T-helper 1 cell (primary cell): Measurements from ENCODE around the gene DAAM1.

Experiments used
- DNase-seq, 5 donors: peaks; one replicate each; pipeline ENCODE4 v3.0.0-alpha.2; 2012 to 2020
- total RNA-seq, 4 donors: gene quantifications; one replicate each; lab custom pipeline; 2026; lab: John Stamatoyannopoulos, UW

DAAM1 gene
- total RNA-seq: 12.1 to 18.7 (median 17.8) reads per million in 4 donors

- DNase-seq: peak; percentile 92 to 98 (median 95)
Measured at GRCh38 chr14:59188461-59189090, at the start of gene DAAM1. DAAM1 (plus strand) TSS chr14:59188667; CDS start chr14:59263478, 74,811 bp downstream.

- no peak for DNase-seq
Measured at GRCh38 chr14:59139324-59139723, 49.1 kb upstream of the DAAM1 start.

GRCh38 chr14:59140106-59140843, 48.2 kb upstream of the DAAM1 start:
- no peak for DNase-seq

GRCh38 chr14:59146484-59146883, 42.0 kb upstream of the DAAM1 start:
- DNase-seq: no peak

GRCh38 chr14:59147007-59147406, 41.5 kb upstream of the DAAM1 start:
- DNase-seq: no peak

- no peak for DNase-seq
Measured at GRCh38 chr14:59148334-59148900, 40.0 kb upstream of the DAAM1 start.

- DNase-seq: no peak
Measured at GRCh38 chr14:59150990-59151389, 37.5 kb upstream of the DAAM1 start.

GRCh38 chr14:59154373-59154772, 34.1 kb upstream of the DAAM1 start:
- peak in 1 of 5 donors; percentile 22 for DNase-seq

- no peak for DNase-seq
Measured at GRCh38 chr14:59155886-59156285, 32.6 kb upstream of the DAAM1 start.

- DNase-seq: no peak
Measured at GRCh38 chr14:59159169-59159568, 29.3 kb upstream of the DAAM1 start.

- no peak for DNase-seq
Measured at GRCh38 chr14:59160506-59160905, 28.0 kb upstream of the DAAM1 start.

- peak in 1 of 5 donors; percentile 10 for DNase-seq
Measured at GRCh38 chr14:59161561-59162175, 26.8 kb upstream of the DAAM1 start.

- no peak for DNase-seq
Measured at GRCh38 chr14:59166258-59166657, 22.2 kb upstream of the DAAM1 start.

GRCh38 chr14:59175404-59175803, 13.1 kb upstream of the DAAM1 start:
- no peak for DNase-seq

- DNase-seq: no peak
Measured at GRCh38 chr14:59176765-59177164, 11.7 kb upstream of the DAAM1 start.

- DNase-seq: no peak
Measured at GRCh38 chr14:59177262-59177661, 11.2 kb upstream of the DAAM1 start.

- no peak for DNase-seq
Measured at GRCh38 chr14:59181791-59182190, 6.7 kb upstream of the DAAM1 start.

- DNase-seq: no peak
Measured at GRCh38 chr14:59182641-59183040, 5.8 kb upstream of the DAAM1 start.

- no peak for DNase-seq
Measured at GRCh38 chr14:59183150-59183549, 5.3 kb upstream of the DAAM1 start.

GRCh38 chr14:59184396-59184795, 4.1 kb upstream of the DAAM1 start:
- DNase-seq: no peak

GRCh38 chr14:59185676-59186075, 2.8 kb upstream of the DAAM1 start:
- no peak for DNase-seq

- no peak for DNase-seq
Measured at GRCh38 chr14:59186306-59186705, 2.2 kb upstream of the DAAM1 start.

- DNase-seq: no peak
Measured at GRCh38 chr14:59187118-59187517, 1.3 kb upstream of the DAAM1 start.
